LNCAP (cell line): ENCODE data around the gene MALRD1.

Source experiments
- CTCF ChIP-seq: fragments of 450-650 bp; IDR thresholded peaks from 2 replicates; pipeline ENCODE4 v1.5.1; 2017; ENCODE audit warnings: mild to moderate bottlenecking

MALRD1 gene

GRCh38 chr10:19421674-19422073, 373.1 kb downstream of the MALRD1 start:
- no peak for TF ChIP-seq CTCF

GRCh38 chr10:19426034-19426433, 377.4 kb downstream of the MALRD1 start:
- no peak for TF ChIP-seq CTCF

GRCh38 chr10:19431622-19432351, 383.2 kb downstream of the MALRD1 start:
- no peak for TF ChIP-seq CTCF

GRCh38 chr10:19449860-19450259, 401.3 kb downstream of the MALRD1 start:
- TF ChIP-seq CTCF = no peak

- TF ChIP-seq CTCF = no peak
Observed at GRCh38 chr10:19451356-19451755, 402.8 kb downstream of the MALRD1 start.

- TF ChIP-seq CTCF = no peak
Observed at GRCh38 chr10:19451937-19452336, 403.3 kb downstream of the MALRD1 start.

GRCh38 chr10:19453967-19454366, 405.4 kb downstream of the MALRD1 start:
- TF ChIP-seq CTCF = no peak

- no peak for TF ChIP-seq CTCF
Observed at GRCh38 chr10:19461588-19461987, 413.0 kb downstream of the MALRD1 start.
